Stimulated activated CD4-positive, alpha-beta T cell treated with anti-CD3 and anti-CD28 coated beads, Interleukin-4, amount 100 ng/mL, for 24 hours (primary cell): ENCODE results near the gene CBLN1.
"Not testable (repeated sequence)": the region's sequence is repeated elsewhere in the genome, so short reads cannot be mapped to it uniquely, and the experiment has no call there.

Experiments
- DNase-seq: peaks from one replicate; pipeline ENCODE4 v3.0.0-alpha.2; 2020

The CBLN1 gene

GRCh38 chr16:49277386-49277742 is 4.3 kb downstream of the CBLN1 start:
- no peak for DNase-seq

GRCh38 chr16:49276646-49277385 is 4.8 kb downstream of the CBLN1 start:
- DNase-seq = no peak

DNA sequence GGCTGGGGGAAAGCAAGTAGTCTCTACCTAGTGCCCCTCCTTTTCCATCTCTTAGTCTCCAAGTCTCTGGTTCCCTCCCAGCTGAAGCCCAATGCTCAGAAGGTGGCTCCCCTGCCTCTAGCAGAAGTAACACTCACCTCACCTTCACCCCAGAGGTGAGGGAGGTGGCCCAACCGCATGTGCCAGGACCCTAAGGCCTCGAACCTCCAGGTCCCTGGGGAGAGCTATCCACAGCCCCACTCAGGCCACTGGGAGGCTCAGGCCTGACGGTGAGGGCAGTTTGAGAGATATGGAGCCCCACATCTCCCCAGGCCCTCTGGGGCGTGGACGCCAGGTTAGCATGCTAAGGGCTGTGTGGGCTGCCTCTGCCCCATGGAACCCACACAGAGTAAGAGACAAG is 5.8 kb downstream of the CBLN1 start:
- no peak for DNase-seq

DNA sequence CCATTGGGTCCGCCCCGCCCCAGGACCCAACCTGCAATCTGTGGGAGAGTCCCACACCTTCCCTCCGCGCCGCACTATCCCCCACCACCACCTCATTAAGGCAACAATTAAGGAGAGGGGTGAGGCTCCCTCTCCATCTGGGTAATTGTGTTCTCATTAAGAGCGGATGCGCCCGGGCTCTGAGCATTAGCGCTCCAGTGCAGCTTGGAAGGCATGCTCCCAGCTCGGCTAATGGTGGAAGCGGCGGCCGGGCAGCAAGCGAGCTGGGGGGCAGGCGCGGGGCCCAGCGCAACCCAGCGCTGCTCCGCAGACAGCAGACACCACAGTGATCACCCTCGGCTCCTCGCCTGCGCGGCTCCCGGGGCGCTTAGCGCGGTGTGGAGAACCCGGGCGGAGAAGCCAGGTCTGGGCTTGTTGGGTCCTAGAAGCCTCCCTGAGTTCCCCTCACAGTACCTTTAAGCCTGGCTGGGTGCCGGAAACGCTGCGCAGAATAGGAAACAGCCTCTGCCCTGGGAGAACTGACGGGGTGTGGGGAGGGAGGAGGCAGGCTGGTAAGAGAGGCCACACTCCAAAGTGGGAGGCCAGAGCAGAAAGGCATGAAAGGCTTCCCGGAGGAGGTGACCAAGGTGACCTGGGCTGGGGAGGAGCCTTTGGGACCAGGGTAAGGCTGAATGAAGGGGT is 6.4 kb downstream of the CBLN1 start:
- no peak for DNase-seq

DNA sequence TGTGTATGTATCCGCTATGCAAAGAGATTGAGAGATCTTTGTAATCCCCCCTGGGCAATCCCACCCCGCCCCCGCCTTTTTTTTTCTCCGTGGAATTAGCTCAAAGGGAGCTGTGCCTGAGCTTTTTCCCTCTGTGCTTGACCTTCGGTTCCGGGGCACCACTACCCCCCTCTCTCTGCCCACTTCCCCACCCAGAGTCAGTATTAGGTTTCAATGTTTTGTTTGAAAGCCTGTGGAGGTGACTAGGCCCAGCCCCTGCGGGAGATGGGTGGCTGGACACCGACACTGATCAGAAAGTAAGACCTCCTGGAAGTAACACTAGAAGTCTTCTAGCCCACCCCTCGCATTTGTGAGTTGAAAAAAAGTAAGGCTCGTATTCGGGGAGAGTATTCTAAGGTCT is 7.0 kb downstream of the CBLN1 start:
- no peak for DNase-seq

DNA sequence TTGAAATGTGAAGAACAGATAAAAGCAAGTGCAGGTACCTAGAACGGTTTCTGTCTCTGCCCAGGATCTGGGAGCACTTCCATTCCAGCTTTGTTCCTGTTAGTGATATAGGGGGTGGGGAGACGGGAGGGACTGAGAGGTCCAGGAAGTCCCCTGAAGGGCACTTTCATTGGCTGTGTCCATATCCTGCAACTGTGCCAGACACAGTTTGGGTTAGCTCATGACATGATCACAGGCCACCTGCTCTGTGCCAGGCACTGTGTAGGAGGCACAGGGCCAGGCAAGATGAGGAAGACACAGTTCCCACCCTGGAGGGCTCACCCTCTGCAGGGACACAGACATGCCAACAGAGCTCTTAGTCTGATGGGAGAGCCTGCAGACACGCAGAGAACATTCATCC is 7.9 kb downstream of the CBLN1 start:
- no peak for DNase-seq

DNA sequence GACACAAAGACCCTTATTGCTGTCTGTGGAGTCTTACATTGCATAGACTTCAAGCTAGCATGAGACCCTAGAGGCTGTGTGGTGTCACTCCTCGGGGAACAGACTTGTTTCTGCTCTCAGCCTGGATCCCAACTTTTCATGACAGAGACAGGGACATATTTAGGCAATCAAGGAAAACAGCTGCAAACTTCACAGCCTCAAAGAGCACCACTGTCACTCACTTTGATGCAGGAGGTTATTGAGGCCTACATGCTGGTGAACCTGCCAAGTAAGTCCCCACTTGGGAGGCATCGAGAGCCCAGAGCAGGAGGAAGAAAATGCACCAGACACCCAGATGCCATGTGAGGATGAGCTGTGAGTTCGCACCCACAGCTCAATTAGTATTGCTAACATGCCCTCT is 10.3 kb downstream of the CBLN1 start:
- DNase-seq = no peak

GRCh38 chr16:49269201-49269600 is 12.4 kb downstream of the CBLN1 start:
- no peak for DNase-seq

- no peak for DNase-seq
Observed at GRCh38 chr16:49268667-49269066, 13.0 kb downstream of the CBLN1 start.

- DNase-seq = no peak
Observed at GRCh38 chr16:49262501-49262900, 19.1 kb downstream of the CBLN1 start.

DNA sequence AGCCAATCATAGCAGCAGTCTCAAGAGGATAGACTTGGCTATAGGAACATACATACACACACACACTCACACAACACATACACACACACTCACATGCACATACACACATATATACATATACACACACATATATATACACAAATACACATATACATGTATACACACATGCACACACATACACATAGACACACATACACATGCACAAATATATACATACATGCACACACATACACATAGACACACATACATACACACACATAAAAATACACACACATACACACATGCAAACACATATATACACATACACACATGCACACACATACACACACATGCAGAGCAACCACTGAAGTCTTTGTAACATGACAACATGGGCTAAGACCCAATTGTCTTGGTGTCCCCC is 19.7 kb downstream of the CBLN1 start:
- DNase-seq = no peak

- DNase-seq = no peak
Observed at GRCh38 chr16:49260956-49261530, 20.6 kb downstream of the CBLN1 start.

DNA sequence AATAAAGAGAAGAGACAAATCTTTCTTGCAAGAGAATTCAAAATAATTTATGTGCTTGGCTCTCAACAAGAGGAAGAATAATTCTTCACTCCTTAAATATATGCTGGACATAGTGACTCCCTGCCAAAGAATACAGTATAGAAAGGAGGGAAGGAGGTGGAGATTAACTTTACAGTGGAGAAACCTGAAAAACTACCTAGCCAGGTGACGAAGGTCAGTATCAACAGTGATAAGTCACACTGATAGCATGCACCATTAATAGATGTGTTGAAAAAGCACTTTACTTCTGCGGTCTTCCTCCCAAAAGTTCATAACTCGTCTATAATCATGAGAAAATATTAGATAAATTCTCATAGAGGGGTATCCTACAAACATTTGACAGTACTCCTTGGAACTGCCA is 21.4 kb downstream of the CBLN1 start:
- no peak for DNase-seq

DNA sequence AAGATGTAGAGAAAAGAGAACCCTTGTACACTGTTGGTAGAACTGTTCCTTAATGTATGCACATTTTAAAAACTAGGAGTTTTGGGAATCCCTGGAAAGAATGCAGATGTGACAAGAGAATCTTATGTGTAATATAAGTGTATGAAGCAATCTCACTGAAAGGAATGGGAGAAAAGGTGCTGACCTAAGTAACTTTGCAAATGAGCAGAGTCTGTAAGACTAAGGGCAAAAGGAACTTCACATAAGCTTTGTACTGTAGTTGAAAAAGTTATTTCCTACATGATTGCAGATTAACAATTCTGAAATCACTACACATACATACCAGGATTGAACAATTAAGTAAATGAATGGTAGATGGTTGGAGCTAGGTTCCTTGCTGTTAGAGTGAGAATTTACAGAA is 22.3 kb downstream of the CBLN1 start:
- no peak for DNase-seq

DNA sequence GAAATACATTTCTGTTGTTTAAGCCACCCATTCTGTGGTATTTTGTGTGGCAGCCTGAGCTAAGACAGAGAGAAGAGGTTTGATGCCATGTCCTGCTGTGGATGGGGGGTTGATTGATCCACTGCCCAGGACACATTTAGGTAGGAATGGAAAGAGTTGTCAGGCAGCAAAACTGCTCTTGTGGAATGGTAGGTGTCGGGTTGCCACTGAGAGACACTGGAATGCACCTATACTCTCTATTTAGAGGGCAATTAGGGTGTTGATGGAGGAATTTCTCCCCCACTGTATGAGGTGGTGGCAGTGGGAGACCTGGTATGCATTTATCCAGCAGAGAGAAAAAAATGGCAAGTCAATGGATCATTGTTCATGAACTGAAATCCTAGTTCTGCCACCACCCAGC is 30.9 kb downstream of the CBLN1 start:
- no peak for DNase-seq

DNA sequence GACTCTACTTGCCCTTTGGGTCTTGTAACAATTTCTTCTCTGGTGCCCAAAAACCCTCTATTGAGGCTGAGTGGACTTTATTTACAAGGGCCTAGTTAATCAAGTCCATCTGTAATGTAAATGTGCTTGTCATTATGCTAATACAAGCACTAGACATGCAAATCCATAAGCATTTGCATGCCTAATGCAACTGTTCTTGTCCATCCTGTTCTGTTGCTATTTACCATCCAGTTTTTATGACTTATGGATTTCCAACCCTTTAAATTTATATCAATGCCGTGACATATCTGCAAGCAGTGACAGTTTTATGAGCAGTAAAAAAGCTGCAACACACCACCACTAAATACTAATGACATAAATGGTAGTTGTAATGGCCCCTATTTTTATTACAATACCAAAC is 33.4 kb downstream of the CBLN1 start:
- no peak for DNase-seq

GRCh38 chr16:49236216-49236615 is 45.4 kb downstream of the CBLN1 start:
- no peak for DNase-seq

DNA sequence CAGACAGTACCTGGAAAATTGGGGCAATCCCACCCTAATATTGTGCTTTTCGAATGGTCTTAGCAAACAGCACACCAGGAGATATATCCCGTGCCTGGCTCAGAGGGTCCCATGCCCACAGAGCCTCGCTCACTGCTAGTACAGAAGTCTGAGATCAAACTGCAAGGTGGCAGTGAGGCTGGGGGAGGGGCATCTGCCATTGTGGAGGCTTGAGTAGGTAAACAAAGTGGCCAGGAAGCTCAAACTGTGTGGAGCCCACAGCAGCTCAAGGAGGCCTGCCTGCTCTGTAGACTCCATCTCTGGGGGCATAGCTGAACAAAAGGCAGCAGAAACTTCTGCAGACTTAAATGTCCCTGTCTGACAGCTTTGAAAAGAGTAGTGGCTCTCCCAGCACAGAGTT is 53.3 kb downstream of the CBLN1 start:
- DNase-seq = not testable (repeated sequence)
